Astrocyte (in vitro differentiated cells and primary cell): ENCODE data around the gene GPRIN1. TPM values are rescaled to one million over a fixed set of nuclear protein-coding genes. Genes with fewer than 3 reads are reported as not detected.

Experiments
- DNase-seq: peaks from one replicate; pipeline ENCODE4 v3.0.0-alpha.2; 2010; ENCODE audit warnings: low read depth
- FAIRE-seq: peaks from 2 replicates; lab custom pipeline; 2011; peaks lifted over from hg19 to GRCh38; lab: Jason Lieb, UNC
- H2AFZ ChIP-seq: 2 replicates; pipeline ENCODE4 v1.6.0; 2012; ENCODE audit warnings: low read depth, low read length, inconsistent platforms
- H3K27ac ChIP-seq: 2 replicates; pipeline ENCODE4 v1.5.1; 2011; ENCODE audit warnings: low read depth, low read length, inconsistent platforms
- H3K27me3 ChIP-seq: 2 replicates; pipeline ENCODE4 v1.6.0; 2011; ENCODE audit warnings: low read length, inconsistent platforms; ENCODE audit not compliant: insufficient read depth
- H3K36me3 ChIP-seq: 2 replicates; pipeline ENCODE4 v1.5.1; 2011; ENCODE audit warnings: low read length, inconsistent platforms; ENCODE audit not compliant: insufficient read depth
- H3K4me1 ChIP-seq: 2 replicates; pipeline ENCODE4 v1.5.1; 2011; ENCODE audit warnings: low read length, inconsistent platforms; ENCODE audit not compliant: insufficient read depth
- H3K4me2 ChIP-seq: 2 replicates; pipeline ENCODE4 v1.6.0; 2012; ENCODE audit warnings: low read length, inconsistent platforms
- H3K4me3 ChIP-seq: 2 replicates; pipeline ENCODE4 v1.5.1; 2011; ENCODE audit warnings: low read depth, mild to moderate bottlenecking, low read length, inconsistent platforms; ENCODE audit not compliant: insufficient read depth
- H3K79me2 ChIP-seq: 2 replicates; pipeline ENCODE4 v1.6.0; 2012; ENCODE audit warnings: mild to moderate bottlenecking, low read length, inconsistent platforms; ENCODE audit not compliant: insufficient read depth
- H3K9ac ChIP-seq: 2 replicates; pipeline ENCODE4 v1.6.0; 2012; ENCODE audit warnings: mild to moderate bottlenecking, low read length, inconsistent platforms
- H3K9me3 ChIP-seq: 2 replicates; pipeline ENCODE4 v1.5.1; 2012; ENCODE audit warnings: low read depth, mild to moderate bottlenecking, low read length, inconsistent platforms; ENCODE audit not compliant: insufficient read depth
- H4K20me1 ChIP-seq: 2 replicates; pipeline ENCODE4 v1.6.0; 2012; ENCODE audit warnings: low read length, inconsistent platforms; ENCODE audit not compliant: insufficient read depth
- H3K27ac Mint-ChIP-seq: one replicate; pipeline ENCODE4 v1.8.0; 2021; ENCODE audit warnings: mild to moderate bottlenecking, mixed read lengths; ENCODE audit not compliant: unreplicated experiment
- H3K27me3 Mint-ChIP-seq: one replicate; pipeline ENCODE4 v1.8.0; 2021; ENCODE audit warnings: low read depth, mixed read lengths; ENCODE audit not compliant: unreplicated experiment
- H3K36me3 Mint-ChIP-seq: one replicate; pipeline ENCODE4 v1.8.0; 2021; ENCODE audit warnings: low read depth, mixed read lengths; ENCODE audit not compliant: unreplicated experiment
- H3K4me1 Mint-ChIP-seq: one replicate; pipeline ENCODE4 v1.8.0; 2021; ENCODE audit warnings: low read depth, mixed read lengths; ENCODE audit not compliant: unreplicated experiment
- H3K4me3 Mint-ChIP-seq: one replicate; pipeline ENCODE4 v1.8.0; 2021; ENCODE audit warnings: mild to moderate bottlenecking, moderate library complexity, mixed read lengths; ENCODE audit not compliant: unreplicated experiment
- H3K9me3 Mint-ChIP-seq: one replicate; pipeline ENCODE4 v1.8.0; 2021; ENCODE audit warnings: mild to moderate bottlenecking, mixed read lengths; ENCODE audit not compliant: unreplicated experiment
- CTCF ChIP-seq: IDR thresholded peaks from 2 replicates; pipeline ENCODE4 v1.5.1; 2011; ENCODE audit warnings: low read depth, mild to moderate bottlenecking, inconsistent platforms, low read length, moderate library complexity; ENCODE audit not compliant: insufficient read depth
- EZH2 ChIP-seq: IDR thresholded peaks from 2 replicates; pipeline ENCODE4 v1.6.1; 2012; ENCODE audit warnings: mild to moderate bottlenecking, low read length, inconsistent platforms; ENCODE audit not compliant: insufficient read depth
- total RNA-seq: library from RNA; stranded (reverse); gene quantifications from 2 replicates; pipeline ENCODE4 v1.2.1, GENCODE V29; 2021

Gene GPRIN1
- total RNA-seq, 1 donor from 2014 or later: 6.8 TPM

DNA sequence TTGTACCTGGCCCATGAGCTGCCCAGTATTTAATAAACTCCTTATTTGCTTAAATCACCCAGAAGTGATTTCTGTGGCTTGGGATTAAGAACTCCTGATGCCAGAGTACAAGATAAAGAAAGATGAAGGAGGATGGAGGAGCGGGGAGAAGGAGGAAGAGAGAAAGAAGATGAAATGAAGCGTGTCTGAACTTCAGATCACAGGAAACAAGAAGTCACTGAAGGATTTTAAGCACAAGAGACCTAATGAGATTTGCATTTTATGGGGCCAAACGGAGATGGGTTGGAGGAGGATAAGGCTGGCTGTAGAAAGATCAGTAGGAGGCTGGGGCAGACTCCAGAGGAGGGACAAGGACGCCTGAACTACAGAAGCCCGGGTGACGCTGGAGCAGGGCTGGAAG lies 23.6 kb upstream of the GPRIN1 start:
- Mint-ChIP-seq H3K27me3 (peaks cover 70% of the 10 kb centered on the region), H3K27ac (no peak overlapping the region), H3K4me3 (no peak overlapping the region), H3K9me3 (peaks cover 4% of the 10 kb centered on the region), H3K4me1 (peaks cover 4% of the 10 kb centered on the region), H3K36me3 (no peaks in the 10 kb centered on the region)
- Histone ChIP-seq H3K79me2 (no peaks in the 10 kb centered on the region), H3K27ac (no peak overlapping the region), H4K20me1 (peaks cover 3% of the 10 kb centered on the region), H3K9me3 (no peaks in the 10 kb centered on the region), H3K4me3 (no peak overlapping the region), H3K9ac (no peak overlapping the region), H3K4me1 (peaks cover 10% of the 10 kb centered on the region), H3K27me3 (peaks cover 58% of the 10 kb centered on the region), H2AFZ (no peak overlapping the region), H3K4me2 (no peak overlapping the region), H3K36me3 (no peaks in the 10 kb centered on the region)
- DNase-seq: no peak
- no peak for FAIRE-seq
- no peak for TF ChIP-seq EZH2
- no peak for TF ChIP-seq CTCF

- no peak overlapping the region for H3K27ac ChIP-seq
Observed at GRCh38 chr5:176632745-176633144, 22.8 kb upstream of the GPRIN1 start.

More at GRCh38 chr5:176632745-176633144, 22.8 kb upstream of the GPRIN1 start:
- peaks cover 71% of the 10 kb centered on the region for H3K27me3 Mint-ChIP-seq
- peaks cover 12% of the 10 kb centered on the region for H3K4me1 Mint-ChIP-seq
- no peak overlapping the region for H3K27ac Mint-ChIP-seq
- Histone ChIP-seq H3K4me2 (no peak overlapping the region), H3K4me1 (peaks cover 10% of the 10 kb centered on the region), H3K79me2 (no peaks in the 10 kb centered on the region), H3K9me3 (no peaks in the 10 kb centered on the region), H3K36me3 (no peaks in the 10 kb centered on the region), H2AFZ (no peak overlapping the region), H4K20me1 (peaks cover 3% of the 10 kb centered on the region), H3K4me3 (no peak overlapping the region), H3K9ac (no peak overlapping the region), H3K27me3 (peaks cover 53% of the 10 kb centered on the region)
- no peaks in the 10 kb centered on the region for H3K36me3 Mint-ChIP-seq
- H3K9me3 Mint-ChIP-seq: peaks cover 4% of the 10 kb centered on the region
- DNase-seq (no peak), FAIRE-seq (no peak)
- TF ChIP-seq CTCF (no peak), EZH2 (no peak)
- H3K4me3 Mint-ChIP-seq: no peak overlapping the region
